Hepatocyte (in vitro differentiated cells): ENCODE data around the gene COQ10B.

Experiments
- EZH2 ChIP-seq: fragments of 200-600 bp; sonication (generic); IDR thresholded peaks from 2 replicates; pipeline ENCODE4 v1.6.1; 2016; ENCODE audit warnings: antibody characterized with exemption, mild to moderate bottlenecking, borderline replicate concordance
- TF ChIP-seq, protein P1 (sequence below): fragments of 200-600 bp; sonication (generic); IDR thresholded peaks from 2 replicates; pipeline ENCODE4 v1.5.1; 2016; ENCODE audit warnings: antibody characterized with exemption, mild to moderate bottlenecking; ENCODE audit not compliant: poor library complexity

DNA sequence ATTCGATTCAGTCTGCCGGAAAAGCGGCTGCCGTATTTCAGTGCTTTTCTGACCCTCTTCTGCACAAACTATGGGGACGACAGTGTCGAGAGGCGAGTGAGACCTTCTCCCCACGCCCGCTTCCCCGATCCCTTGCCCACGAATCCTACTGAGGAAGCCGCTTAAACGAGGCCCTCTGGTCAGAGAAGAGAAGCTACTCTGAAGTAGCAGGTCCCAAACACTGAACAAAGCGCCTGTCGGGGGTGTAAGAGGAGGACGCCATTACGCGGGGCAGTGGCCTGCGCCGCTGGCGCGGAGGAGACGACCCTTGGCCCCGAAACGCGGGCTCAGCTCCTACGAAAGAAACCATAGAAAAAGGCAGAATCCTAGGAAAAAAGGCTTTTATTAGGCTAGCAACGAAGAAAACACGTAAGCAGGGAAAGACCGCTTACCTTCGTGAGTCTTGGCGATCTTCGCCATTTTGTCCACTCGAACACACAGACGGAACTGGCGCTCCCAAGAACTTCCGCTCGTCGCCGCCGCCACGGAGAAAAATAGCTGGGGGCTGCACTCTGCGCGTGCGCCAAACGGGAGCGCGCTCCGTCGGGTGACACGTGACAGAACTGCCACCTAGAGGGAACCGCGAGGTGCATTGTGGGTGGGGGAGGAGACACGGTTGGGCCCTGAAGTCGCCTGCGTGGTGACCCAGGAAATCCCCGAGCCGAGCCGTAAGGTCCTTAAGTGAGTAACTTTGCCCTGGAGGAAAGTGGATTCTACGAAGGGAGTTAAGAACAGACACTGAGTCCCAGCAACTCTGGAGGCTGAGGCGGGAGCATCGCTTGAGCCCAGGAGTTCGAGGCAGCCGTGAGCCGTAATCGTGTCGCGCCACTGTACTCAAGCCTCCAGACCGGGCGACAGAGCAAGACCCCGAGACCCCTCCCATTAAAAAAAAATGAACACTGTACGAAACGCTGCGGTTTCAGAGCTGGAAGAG, 18.5 kb upstream of the COQ10B start, which contains the start of gene SF3B1:
- TF ChIP-seq EZH2: no peak
- TF ChIP-seq, protein P1, sequence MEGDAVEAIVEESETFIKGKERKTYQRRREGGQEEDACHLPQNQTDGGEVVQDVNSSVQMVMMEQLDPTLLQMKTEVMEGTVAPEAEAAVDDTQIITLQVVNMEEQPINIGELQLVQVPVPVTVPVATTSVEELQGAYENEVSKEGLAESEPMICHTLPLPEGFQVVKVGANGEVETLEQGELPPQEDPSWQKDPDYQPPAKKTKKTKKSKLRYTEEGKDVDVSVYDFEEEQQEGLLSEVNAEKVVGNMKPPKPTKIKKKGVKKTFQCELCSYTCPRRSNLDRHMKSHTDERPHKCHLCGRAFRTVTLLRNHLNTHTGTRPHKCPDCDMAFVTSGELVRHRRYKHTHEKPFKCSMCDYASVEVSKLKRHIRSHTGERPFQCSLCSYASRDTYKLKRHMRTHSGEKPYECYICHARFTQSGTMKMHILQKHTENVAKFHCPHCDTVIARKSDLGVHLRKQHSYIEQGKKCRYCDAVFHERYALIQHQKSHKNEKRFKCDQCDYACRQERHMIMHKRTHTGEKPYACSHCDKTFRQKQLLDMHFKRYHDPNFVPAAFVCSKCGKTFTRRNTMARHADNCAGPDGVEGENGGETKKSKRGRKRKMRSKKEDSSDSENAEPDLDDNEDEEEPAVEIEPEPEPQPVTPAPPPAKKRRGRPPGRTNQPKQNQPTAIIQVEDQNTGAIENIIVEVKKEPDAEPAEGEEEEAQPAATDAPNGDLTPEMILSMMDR: no peak
